Thyroid gland (tissue), 4 donors: ENCODE measurements around the gene TFF3. TPM values are rescaled to one million over a fixed set of nuclear protein-coding genes. Genes with fewer than 3 reads are reported as not detected.
"Not testable (repeated sequence)": the region's sequence is repeated elsewhere in the genome, so short reads cannot be mapped to it uniquely, and the experiment has no call there.

ENCODE experiments used
- DNase-seq, 2 donors: peaks; one replicate each; pipeline ENCODE4 v3.0.0-alpha.2; 2019
- H3K27ac ChIP-seq, 3 donors: fragments of 200-600 bp; sonication (generic); 1 replicate in 2 of 3; 2 replicates in 1 of 3; pipeline ENCODE4 v1.5.1; 2016 to 2019; ENCODE audit warnings: mild to moderate bottlenecking in 1 of 3, moderate library complexity in 1 of 3
- H3K27me3 ChIP-seq: fragments of 200-600 bp; sonication (generic); one replicate; pipeline ENCODE4 v1.5.1; 2019
- H3K36me3 ChIP-seq, 2 donors: fragments of 200-600 bp; sonication (generic); one replicate each; pipeline ENCODE4 v1.5.1; 2016 to 2019
- H3K4me1 ChIP-seq, 2 donors: fragments of 200-600 bp; sonication (generic); one replicate each; pipeline ENCODE4 v1.5.1; 2017 to 2019
- H3K4me3 ChIP-seq, 3 donors: fragments of 200-600 bp; sonication (generic); replicated peaks in 1 of 3; 1 replicate in 2 of 3; 2 replicates in 1 of 3; pipeline ENCODE4 v1.5.1; 2016; ENCODE audit warnings: mild to moderate bottlenecking in 1 of 3
- H3K9me3 ChIP-seq: fragments of 200-600 bp; sonication (generic); one replicate; pipeline ENCODE4 v1.5.1; 2017
- POLR2A ChIP-seq, 2 donors: fragments of 450-650 bp; IDR thresholded peaks; one replicate each; pipeline ENCODE4 v1.6.1; 2017; ENCODE audit warnings: antibody characterized with exemption in 2 of 2, mild to moderate bottlenecking in 2 of 2, moderate library complexity in 1 of 2
- WGBS, 2 donors: methylation state at CpG; one replicate each; pipeline ENCODE4 v1.1.5; 2017; 5-methylcytosine and 5-hydroxymethylcytosine counted together
- intact Hi-C: fragments of 100-400 bp; cut with DNase I; formaldehyde crosslinking; loops from one replicate; pipeline ENCODE4 v1.15.1; 2023
- total RNA-seq, 4 donors: library from RNA; depleted of rRNA; stranded (reverse); fragments of >200 nt; gene quantifications; one replicate each; pipeline ENCODE4 v1.2.3, GENCODE V29; 2016
- TF ChIP-seq, protein P1 (sequence below), 6 experiments: fragments of 200-600 bp in 3 of 6; fragments of 450-650 bp in 3 of 6; sonication (generic) in 3 of 6; IDR thresholded peaks; one replicate each; pipeline ENCODE4 v1.5.1; 2016 to 2019; ENCODE audit warnings: antibody characterized with exemption in 6 of 6, mild to moderate bottlenecking in 2 of 6, inconsistent platforms in 1 of 6, moderate library complexity in 1 of 6

TFF3 gene
- total RNA-seq, 4 donors from 2014 or later, result 246 to 4,817 (median 914) TPM

DNA sequence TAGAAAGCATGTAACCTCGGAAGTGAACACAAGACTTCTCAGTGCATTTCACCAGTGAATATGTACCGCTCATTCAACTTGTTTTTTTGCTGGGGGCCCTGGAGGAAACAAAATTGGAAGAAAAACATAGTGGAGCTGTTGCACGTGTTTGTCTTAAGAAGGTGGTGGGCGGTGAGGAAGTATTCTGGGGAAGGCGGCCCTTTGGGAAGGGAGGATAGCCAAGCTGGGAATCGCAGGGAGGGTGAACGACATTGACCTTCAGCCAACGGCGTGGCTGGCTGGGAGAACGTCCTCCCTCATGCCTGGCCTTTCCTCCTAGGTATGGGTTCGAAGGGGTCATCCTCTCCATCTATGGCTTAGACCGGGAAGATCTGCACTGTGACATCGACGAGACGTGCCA is 19.4 kb downstream of the TFF3 start:
- peaks cover 0 to 12% of the 10 kb centered on the region in 2 donors for H3K36me3 ChIP-seq
- peaks cover 0 to 11% of the 10 kb centered on the region in 2 donors for H3K4me1 ChIP-seq
- no peak overlapping the region for H3K4me3 ChIP-seq
- no peak overlapping the region for H3K27ac ChIP-seq
- TF ChIP-seq POLR2A (IDR thresholded peaks at IDR 0.05), result no peak
- TF ChIP-seq, protein P1, sequence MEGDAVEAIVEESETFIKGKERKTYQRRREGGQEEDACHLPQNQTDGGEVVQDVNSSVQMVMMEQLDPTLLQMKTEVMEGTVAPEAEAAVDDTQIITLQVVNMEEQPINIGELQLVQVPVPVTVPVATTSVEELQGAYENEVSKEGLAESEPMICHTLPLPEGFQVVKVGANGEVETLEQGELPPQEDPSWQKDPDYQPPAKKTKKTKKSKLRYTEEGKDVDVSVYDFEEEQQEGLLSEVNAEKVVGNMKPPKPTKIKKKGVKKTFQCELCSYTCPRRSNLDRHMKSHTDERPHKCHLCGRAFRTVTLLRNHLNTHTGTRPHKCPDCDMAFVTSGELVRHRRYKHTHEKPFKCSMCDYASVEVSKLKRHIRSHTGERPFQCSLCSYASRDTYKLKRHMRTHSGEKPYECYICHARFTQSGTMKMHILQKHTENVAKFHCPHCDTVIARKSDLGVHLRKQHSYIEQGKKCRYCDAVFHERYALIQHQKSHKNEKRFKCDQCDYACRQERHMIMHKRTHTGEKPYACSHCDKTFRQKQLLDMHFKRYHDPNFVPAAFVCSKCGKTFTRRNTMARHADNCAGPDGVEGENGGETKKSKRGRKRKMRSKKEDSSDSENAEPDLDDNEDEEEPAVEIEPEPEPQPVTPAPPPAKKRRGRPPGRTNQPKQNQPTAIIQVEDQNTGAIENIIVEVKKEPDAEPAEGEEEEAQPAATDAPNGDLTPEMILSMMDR (IDR thresholded peaks at IDR 0.05), result no peak
- intact Hi-C loops, result no loop called here
- H3K27me3 ChIP-seq, result no peaks in the 10 kb centered on the region
- H3K9me3 ChIP-seq, result no peaks in the 10 kb centered on the region
- DNase-seq, result no peak
- 80 to 87% methylated on average over 15 of the region's 15 CpGs for WGBS, 2 donors

DNA sequence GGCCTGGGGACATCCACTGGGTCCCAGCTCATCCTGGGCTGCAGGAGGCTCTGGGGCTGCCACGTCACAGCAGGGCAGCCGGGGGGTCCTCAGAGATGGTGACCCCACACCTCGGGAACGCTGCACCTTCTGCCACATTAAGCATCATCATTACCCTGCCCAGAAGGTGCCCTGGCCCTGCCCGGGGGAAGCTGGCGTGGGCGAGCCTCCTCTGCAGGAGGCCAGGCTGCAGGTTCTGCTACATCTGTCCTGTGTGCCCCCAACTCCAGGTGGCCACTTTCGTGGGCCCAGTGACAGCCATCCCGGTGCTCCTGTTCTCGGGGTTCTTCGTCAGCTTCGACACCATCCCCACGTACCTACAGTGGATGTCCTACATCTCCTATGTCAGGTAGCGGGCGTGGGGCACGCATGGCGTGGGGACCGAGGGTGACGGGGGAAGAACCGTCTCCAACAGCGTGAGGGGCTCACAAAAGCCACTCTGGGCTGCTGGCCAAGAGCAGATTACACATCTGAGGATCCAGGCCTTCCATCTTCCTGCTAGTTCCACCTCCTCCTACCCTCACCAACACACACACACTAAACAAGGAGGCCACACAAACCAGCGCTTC is 20.8 kb downstream of the TFF3 start:
- no peak for DNase-seq
- H3K9me3 ChIP-seq, result no peaks in the 10 kb centered on the region
- H3K4me1 ChIP-seq, result peaks cover 0 to 3% of the 10 kb centered on the region in 2 donors
- intact Hi-C loops, result no loop called here
- 94 to 96% methylated on average over 12 to 18 of the region's 22 CpGs for WGBS, 2 donors
- H3K27ac ChIP-seq, result no peak overlapping the region
- TF ChIP-seq POLR2A (IDR thresholded peaks at IDR 0.05), result no peak
- TF ChIP-seq, protein P1 (IDR thresholded peaks at IDR 0.05), result no peak
- no peaks in the 10 kb centered on the region for H3K27me3 ChIP-seq
- no peak overlapping the region for H3K4me3 ChIP-seq
- H3K36me3 ChIP-seq, result peaks cover 0 to 12% of the 10 kb centered on the region in 2 donors

DNA sequence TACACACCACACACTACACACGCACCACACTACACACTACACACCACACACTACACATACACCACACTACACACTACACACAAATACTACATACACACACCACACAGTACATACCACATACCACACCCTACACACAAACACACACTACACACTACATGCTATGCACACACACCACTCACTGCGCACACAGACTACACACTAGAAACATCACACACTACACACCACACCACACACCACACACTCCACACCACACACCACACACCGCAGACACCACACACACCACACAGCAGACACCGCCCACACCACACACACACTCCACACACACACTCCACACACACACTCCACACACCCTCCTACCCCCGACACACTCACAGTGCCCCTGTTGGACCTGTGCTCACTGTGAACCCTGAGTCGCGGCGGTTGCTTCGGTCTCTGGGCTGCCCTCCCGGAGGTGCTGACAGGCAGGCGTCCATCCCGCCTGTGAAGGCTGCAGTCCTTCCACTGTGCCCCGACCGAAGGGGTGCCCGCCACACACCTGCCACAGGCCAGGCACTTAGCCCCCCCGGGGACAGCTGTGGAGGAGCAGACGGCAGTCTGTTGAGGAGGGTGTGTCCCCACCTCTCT is 21.4 kb downstream of the TFF3 start:
- no peak for DNase-seq
- Histone ChIP-seq H3K27ac (no peak overlapping the region), H3K36me3 (peaks cover 0 to 12% of the 10 kb centered on the region in 2 donors), H3K9me3 (no peaks in the 10 kb centered on the region), H3K4me3 (no peak overlapping the region), H3K4me1 (no peaks in the 10 kb centered on the region), H3K27me3 (no peaks in the 10 kb centered on the region)
- WGBS, 2 donors, result 93 to 97% methylated on average over 11 to 14 of the region's 17 CpGs
- intact Hi-C loops, result no loop called here
- no peak for TF ChIP-seq POLR2A (IDR thresholded peaks at IDR 0.05)
- TF ChIP-seq, protein P1 (IDR thresholded peaks at IDR 0.05), result no peak

DNA sequence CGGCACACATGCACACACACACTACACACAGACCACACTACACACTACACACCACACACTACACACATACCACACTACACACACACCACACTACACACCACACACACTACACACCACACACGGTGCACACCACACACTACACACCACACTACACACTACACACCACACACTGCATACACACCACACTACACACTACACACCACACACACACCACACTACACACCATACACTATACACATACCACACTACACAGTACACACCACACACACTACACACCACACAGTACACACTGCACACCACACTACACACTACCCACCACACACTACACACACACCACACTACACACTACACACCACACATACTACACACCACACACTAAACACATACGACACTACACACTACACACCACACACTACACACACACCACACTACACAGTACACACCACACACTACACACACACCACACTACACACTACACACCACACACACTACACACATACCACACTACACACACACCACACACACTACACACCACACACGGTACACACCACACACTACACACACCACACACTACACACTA is 22.6 kb downstream of the TFF3 start:
- WGBS, 2 donors, result 93 to 96% methylated on average over 4 of the region's 4 CpGs
- H3K27ac ChIP-seq, H3K9me3 ChIP-seq, H3K27me3 ChIP-seq, H3K4me3 ChIP-seq, DNase-seq, H3K4me1 ChIP-seq, intact Hi-C loops: not testable (repeated sequence)
- peaks cover 0 to 14% of the 10 kb centered on the region in 2 donors for H3K36me3 ChIP-seq

DNA sequence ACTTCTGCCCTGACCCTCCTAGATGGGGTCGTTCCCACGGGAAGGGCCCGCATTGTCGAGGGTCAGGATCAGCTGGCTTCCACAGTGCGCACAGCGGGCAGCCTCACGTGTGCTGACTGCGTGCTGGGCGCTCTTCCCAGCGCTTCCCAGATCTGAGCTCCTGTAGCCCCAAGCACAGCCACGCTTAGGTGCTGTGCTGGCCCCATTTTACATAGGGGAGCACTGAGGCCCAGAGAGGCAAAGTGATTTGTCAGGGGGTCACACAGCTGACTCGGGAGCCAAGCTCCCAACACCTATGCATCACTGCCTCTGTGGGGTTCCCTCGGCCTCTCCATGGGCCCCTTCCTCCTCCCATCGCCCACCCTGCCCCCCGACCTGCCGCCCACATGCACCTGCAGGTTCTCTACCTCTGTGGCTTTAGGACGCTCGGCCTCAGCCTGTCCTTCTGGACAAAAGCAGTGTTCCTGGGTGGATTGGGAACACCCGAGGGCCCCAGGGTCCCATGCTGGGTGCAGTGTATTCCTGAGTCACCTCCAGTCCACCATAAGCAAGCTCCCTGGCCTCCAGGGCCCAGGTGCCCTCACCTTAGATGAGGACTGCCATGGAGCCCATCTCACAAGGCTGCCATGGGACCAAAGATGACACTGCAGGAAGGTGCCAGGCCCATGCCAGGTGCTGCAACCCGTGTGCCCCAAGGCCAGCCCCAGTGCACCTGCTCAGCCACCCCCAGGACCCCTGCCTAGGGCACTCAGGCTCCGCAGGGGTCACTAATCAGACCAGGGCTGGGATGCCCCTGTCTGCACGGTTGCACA is 23.3 kb downstream of the TFF3 start:
- H3K36me3 ChIP-seq, result peaks cover 0 to 14% of the 10 kb centered on the region in 2 donors
- no peak for TF ChIP-seq POLR2A (IDR thresholded peaks at IDR 0.05)
- TF ChIP-seq, protein P1 (IDR thresholded peaks at IDR 0.05), result no peak
- H3K9me3 ChIP-seq, result no peaks in the 10 kb centered on the region
- H3K4me3 ChIP-seq, result no peak overlapping the region
- 91 to 94% methylated on average over 7 to 21 of the region's 22 CpGs for WGBS, 2 donors
- H3K4me1 ChIP-seq, result no peaks in the 10 kb centered on the region
- no peaks in the 10 kb centered on the region for H3K27me3 ChIP-seq
- no peak overlapping the region for H3K27ac ChIP-seq
- no peak for DNase-seq
- intact Hi-C loops, result no loop called here
